WTC11 (cell line): ENCODE measurements around the gene ATF1.

Experiments used
- STAT6 ChIP-seq: sonication (generic); formaldehyde crosslinking; conservative IDR thresholded peaks from 2 replicates; pipeline ENCODE4 v1.8.1; 2023; ENCODE audit warnings: mild to moderate bottlenecking, low read depth, missing genetic modification reagents, moderate library complexity
- TF ChIP-seq, protein P1 (sequence below): fragments of 200-600 bp; IDR thresholded peaks from 2 replicates; pipeline ENCODE4 v1.8.0; 2022; ENCODE audit warnings: antibody characterized with exemption
- TF ChIP-seq, protein P2 (sequence below): sonication (generic); formaldehyde crosslinking; IDR thresholded peaks from 2 replicates; pipeline ENCODE4 v1.8.0; 2022; ENCODE audit warnings: missing genetic modification reagents
- TF ChIP-seq, protein P3 (sequence below): sonication (generic); formaldehyde crosslinking; IDR thresholded peaks from 2 replicates; pipeline ENCODE4 v1.8.1; 2023; ENCODE audit warnings: mild to moderate bottlenecking, missing genetic modification reagents

GRCh38 chr12:50734409-50735263 is 29.3 kb upstream of the ATF1 start:
- TF ChIP-seq, protein P1, sequence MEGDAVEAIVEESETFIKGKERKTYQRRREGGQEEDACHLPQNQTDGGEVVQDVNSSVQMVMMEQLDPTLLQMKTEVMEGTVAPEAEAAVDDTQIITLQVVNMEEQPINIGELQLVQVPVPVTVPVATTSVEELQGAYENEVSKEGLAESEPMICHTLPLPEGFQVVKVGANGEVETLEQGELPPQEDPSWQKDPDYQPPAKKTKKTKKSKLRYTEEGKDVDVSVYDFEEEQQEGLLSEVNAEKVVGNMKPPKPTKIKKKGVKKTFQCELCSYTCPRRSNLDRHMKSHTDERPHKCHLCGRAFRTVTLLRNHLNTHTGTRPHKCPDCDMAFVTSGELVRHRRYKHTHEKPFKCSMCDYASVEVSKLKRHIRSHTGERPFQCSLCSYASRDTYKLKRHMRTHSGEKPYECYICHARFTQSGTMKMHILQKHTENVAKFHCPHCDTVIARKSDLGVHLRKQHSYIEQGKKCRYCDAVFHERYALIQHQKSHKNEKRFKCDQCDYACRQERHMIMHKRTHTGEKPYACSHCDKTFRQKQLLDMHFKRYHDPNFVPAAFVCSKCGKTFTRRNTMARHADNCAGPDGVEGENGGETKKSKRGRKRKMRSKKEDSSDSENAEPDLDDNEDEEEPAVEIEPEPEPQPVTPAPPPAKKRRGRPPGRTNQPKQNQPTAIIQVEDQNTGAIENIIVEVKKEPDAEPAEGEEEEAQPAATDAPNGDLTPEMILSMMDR, result peak; percentile 34; the same call in 1 of the 2 replicates
- TF ChIP-seq STAT6 (CRISPR knock-in tag), result no peak
- TF ChIP-seq, protein P2, sequence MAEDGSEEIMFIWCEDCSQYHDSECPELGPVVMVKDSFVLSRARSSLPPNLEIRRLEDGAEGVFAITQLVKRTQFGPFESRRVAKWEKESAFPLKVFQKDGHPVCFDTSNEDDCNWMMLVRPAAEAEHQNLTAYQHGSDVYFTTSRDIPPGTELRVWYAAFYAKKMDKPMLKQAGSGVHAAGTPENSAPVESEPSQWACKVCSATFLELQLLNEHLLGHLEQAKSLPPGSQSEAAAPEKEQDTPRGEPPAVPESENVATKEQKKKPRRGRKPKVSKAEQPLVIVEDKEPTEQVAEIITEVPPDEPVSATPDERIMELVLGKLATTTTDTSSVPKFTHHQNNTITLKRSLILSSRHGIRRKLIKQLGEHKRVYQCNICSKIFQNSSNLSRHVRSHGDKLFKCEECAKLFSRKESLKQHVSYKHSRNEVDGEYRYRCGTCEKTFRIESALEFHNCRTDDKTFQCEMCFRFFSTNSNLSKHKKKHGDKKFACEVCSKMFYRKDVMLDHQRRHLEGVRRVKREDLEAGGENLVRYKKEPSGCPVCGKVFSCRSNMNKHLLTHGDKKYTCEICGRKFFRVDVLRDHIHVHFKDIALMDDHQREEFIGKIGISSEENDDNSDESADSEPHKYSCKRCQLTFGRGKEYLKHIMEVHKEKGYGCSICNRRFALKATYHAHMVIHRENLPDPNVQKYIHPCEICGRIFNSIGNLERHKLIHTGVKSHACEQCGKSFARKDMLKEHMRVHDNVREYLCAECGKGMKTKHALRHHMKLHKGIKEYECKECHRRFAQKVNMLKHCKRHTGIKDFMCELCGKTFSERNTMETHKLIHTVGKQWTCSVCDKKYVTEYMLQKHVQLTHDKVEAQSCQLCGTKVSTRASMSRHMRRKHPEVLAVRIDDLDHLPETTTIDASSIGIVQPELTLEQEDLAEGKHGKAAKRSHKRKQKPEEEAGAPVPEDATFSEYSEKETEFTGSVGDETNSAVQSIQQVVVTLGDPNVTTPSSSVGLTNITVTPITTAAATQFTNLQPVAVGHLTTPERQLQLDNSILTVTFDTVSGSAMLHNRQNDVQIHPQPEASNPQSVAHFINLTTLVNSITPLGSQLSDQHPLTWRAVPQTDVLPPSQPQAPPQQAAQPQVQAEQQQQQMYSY (CRISPR knock-in tag), result no peak
- TF ChIP-seq, protein P3, sequence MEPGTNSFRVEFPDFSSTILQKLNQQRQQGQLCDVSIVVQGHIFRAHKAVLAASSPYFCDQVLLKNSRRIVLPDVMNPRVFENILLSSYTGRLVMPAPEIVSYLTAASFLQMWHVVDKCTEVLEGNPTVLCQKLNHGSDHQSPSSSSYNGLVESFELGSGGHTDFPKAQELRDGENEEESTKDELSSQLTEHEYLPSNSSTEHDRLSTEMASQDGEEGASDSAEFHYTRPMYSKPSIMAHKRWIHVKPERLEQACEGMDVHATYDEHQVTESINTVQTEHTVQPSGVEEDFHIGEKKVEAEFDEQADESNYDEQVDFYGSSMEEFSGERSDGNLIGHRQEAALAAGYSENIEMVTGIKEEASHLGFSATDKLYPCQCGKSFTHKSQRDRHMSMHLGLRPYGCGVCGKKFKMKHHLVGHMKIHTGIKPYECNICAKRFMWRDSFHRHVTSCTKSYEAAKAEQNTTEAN (CRISPR knock-in tag), result no peak
